Ishikawa (cell line): Measurements from ENCODE around the gene HS3ST3A1.
A peak's percentile ranks its signal among the peaks of the same experiment; 100 is the strongest.

Source experiments
- CEBPB ChIP-seq: IDR thresholded peaks from 2 replicates; pipeline ENCODE4 v1.6.1; 2012
- EGR1 ChIP-seq: IDR thresholded peaks from 2 replicates; pipeline ENCODE4 v1.6.1; 2012
- EP300 ChIP-seq: IDR thresholded peaks from 2 replicates; pipeline ENCODE4 v1.6.1; 2012; ENCODE audit warnings: borderline replicate concordance
- FOXM1 ChIP-seq: IDR thresholded peaks from 2 replicates; pipeline ENCODE4 v1.6.1; 2012; ENCODE audit warnings: low read depth, borderline replicate concordance
- MAX ChIP-seq: IDR thresholded peaks from 2 replicates; pipeline ENCODE4 v1.6.1; 2012
- REST ChIP-seq: IDR thresholded peaks from 2 replicates; pipeline ENCODE4 v1.6.1; 2012; ENCODE audit warnings: low read depth, mild to moderate bottlenecking
- YY1 ChIP-seq: IDR thresholded peaks from 2 replicates; pipeline ENCODE4 v1.6.1; 2012; ENCODE audit warnings: low read depth
- ZBTB7A ChIP-seq: IDR thresholded peaks from 2 replicates; pipeline ENCODE4 v1.6.1; 2012; ENCODE audit warnings: low read depth

GRCh38 chr17:13631529-13631928 is 29.8 kb upstream of the HS3ST3A1 start:
- TF ChIP-seq YY1: no peak
- no peak for TF ChIP-seq MAX
- TF ChIP-seq ZBTB7A: no peak
- peak; percentile 31; the same call in 1 of the 2 replicates for TF ChIP-seq EP300
- peak; percentile 70 for TF ChIP-seq CEBPB
- no peak for TF ChIP-seq REST
- no peak for TF ChIP-seq FOXM1
- TF ChIP-seq EGR1: no peak
